ENCODE measurements around the gene KRTAP10-2.
"Not testable (repeated sequence)": the region's sequence is repeated elsewhere in the genome, so short reads cannot be mapped to it uniquely, and the experiment has no call there.

Gene KRTAP10-2
- 0 reads per million in 2 donors for total RNA-seq

DNA sequence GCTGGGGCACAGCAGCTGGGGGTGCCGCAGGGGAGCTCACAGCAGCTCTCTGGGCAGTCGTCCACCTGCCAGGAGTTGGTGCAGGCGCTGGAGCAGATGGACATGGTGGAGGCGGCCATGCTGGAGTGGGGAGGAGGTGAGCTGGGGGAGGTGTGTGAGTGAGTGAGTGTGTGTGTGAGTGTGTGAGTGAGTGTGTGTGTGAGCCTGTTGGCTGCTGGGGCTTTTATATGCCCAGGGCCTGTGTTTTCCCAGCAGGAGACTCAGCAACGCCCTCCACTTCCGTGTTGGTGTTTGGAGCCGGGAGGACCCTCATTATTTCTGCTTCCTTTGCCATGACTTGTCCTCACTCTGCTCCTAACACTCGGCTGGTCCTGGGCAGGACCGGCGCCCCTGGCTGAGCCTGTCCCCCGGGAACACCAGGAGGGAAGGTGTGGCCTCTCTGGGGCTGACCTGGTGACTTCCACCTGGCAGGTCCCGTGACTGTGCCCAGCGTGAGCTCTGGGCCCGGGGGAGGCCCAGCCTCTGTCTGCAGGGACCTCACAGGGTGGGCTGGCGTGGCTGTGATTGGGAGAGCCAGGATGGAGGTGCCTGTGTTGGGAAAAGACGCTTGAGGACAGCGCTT is at the start of gene KRTAP10-2:
Gene KRTAP10-2 (minus strand): TSS at position 166 of the 622 bp plus-strand sequence. CDS start 47 bp downstream, at position 119.
- no peak for DNase-seq

GRCh38 chr21:44601091-44601490 is 49.8 kb upstream of the KRTAP10-2 start:
- DNase-seq, result not testable (repeated sequence)

GRCh38 chr21:44600118-44600978 is 49.0 kb upstream of the KRTAP10-2 start, which contains the start of gene KRTAP10-7:
TSS of gene KRTAP10-7 (plus strand) at chr21:44600597. CDS start at chr21:44600622, 25 bp downstream.
- DNase-seq, result not testable (repeated sequence)

- DNase-seq, result no peak
Measured at GRCh38 chr21:44599264-44600029, 48.1 kb upstream of the KRTAP10-2 start.

GRCh38 chr21:44598061-44598460 is 46.8 kb upstream of the KRTAP10-2 start:
- no peak for DNase-seq

- no peak for DNase-seq
Measured at GRCh38 chr21:44596068-44596725, 44.9 kb upstream of the KRTAP10-2 start.

DNA sequence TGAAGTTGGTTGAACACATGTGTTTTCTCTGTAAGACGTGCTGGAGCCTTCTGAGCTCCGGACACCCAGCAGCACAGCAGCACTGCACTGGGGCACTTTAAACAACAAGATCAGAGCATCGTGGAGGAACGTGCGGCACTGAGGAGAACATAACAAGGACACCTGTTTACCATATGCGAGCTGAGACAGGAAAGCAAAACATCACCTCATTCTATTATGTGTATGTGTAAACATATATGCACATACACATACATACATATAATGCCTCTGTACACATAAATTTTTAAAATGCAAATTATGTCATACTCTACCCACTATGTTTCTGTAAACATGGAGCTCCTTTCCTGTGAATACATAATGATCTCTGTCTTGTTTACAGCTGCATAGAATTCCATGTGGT is 44.2 kb upstream of the KRTAP10-2 start:
- DNase-seq, result no peak

DNA sequence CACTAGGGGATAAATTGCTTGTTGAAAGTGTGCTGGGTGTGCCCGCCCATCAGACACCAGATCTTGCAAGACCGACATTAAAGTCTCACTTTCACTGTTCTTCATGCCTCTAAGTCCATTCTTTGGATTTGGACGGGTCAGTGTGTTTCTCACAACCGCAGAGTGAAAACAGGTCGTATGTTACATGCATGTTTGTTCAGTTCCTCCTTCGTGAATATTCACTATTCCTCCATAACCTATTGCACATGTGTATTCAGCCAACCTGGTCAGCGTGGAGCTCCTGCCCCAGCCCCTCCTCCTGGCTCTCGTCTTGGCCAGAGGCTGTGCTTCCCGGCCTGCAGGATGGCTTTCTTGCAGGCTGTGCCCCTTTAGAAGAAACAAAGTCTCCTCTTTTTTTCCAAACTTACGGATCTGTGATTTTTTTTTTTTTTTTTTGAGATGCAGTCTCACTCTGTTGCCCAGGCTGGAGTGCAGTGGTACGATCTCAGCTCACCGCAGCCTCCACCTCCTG is 43.2 kb upstream of the KRTAP10-2 start:
- no peak for DNase-seq

- no peak for DNase-seq
Measured at GRCh38 chr21:44593598-44594405, 42.5 kb upstream of the KRTAP10-2 start.

DNA sequence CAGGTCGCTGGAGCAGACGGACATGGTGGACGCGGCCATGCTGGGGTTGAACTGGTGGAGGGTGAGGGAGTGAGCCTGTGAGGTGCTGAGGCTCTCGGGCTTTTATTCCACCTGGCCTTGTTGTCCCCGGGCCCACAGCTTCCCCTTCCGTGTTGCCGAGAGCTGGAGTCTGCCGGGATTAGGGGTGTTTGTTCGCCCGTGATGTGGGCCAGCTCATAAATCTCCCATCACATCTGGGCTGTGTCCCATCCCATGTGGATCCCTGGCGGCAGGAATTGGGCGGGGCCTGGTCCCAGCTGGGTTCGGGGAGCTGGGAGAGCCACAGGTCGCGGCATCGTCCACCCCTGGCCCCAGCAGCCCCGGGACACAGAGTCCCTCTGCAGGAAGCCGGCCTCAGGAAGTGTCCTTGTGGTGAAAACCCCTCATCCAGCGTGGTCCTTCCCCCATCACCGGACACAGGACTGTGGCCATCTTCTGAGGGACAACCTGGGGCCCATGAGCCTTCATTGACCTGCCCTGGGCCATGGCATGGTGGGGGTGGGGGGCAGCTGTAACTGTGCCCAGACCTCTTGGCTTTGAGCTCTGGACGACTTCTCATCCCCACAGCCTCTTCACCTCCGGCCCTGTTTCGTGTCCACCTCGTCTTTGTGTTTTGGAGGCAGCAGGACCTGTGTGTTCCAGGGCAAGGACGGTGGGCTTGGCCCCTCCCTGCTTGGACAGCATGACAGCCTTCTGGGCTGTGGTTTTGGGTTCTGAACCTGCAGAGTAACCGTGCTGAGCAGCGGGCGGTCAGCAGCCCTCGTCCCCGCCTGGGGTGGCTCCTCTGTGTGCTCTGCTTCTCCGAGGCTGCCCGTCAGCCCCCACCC is 41.4 kb upstream of the KRTAP10-2 start, which contains the start of gene KRTAP10-6:
Gene KRTAP10-6 (minus strand): TSS at position 60 of the 866 bp plus-strand sequence. CDS start 21 bp downstream, at position 39.
- no peak for DNase-seq

GRCh38 chr21:44591801-44592130 is 40.5 kb upstream of the KRTAP10-2 start:
- not testable (repeated sequence) for DNase-seq

DNA sequence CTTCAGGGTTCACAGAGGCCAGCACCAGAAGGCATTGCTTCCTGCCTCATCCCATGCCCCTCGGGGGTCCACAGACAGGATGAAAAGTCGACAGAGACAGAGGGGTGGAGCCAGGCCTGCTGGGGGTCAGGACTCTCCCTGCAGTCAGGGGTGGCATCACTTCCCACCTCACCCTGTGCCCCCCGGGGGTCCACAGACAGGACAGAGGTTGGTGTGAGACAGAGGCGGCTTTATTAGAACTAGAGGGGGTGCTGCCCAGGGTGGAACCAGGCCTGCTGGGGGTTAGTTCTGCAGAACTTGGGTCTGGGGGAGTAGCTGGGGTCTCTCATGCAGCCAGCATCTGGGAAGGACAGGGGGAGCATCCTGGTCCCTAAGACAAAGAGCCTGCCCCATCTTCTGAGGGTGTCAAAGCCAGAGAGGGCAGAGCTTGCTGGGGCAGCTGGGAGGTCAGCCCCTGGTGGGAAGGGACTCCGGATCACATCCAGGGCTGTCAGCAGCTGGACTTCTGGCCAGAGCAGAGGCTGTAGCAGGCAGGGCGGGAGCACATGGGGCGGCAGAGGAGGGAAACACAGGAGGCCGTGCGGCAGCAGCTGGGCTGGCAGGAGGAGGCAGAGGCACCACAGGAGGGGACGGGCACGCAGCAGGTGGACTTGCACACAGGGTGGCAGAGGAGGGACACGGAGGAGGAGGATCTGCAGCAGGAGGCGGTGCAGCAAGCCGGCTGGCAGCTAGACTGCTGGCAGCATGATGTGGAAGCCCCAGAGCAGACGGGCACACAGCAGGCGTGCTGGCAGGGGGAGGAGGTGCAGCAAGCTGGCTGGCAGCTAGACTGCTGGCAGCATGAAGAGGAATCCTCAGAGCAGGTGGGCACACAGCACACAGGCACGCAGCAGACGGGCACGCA is 39.8 kb upstream of the KRTAP10-2 start:
- not testable (repeated sequence) for DNase-seq

- no peak for DNase-seq
Measured at GRCh38 chr21:44590311-44590721, 39.0 kb upstream of the KRTAP10-2 start.

DNA sequence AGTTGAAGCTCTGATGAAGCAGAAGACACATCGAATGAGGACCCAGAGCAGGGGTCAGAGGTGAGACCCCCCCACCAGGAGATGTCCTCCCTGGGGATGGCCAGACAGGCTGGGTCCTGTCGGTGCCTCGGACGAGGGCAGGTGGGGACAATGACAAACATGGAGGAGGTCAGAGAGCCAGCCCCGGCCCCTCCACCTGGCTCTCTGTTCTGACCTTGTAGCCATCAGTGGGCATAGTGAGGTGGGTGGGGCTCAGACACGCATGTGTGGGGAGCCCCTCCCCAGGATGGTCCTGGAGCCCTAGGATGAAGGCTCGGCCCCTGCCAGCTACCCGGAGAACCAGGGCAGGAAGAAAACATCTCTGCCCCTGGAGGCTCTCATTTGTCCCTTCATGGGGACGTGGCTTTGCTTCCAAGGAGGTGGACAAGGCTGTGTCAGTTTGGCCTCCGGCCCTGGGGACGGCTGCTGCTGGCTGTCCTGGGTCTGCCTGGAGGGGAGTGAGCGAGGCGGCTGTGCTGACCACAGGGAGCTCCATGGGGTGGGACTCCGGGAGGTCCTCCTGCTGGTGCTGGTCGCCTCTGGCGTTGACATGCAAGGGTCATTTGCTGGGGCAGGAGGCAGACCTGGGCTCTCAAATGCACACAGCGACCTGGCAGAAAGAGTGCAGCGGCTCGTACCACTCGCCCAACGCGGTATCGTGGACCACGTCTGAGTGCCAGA is 38.4 kb upstream of the KRTAP10-2 start:
- no peak for DNase-seq

DNA sequence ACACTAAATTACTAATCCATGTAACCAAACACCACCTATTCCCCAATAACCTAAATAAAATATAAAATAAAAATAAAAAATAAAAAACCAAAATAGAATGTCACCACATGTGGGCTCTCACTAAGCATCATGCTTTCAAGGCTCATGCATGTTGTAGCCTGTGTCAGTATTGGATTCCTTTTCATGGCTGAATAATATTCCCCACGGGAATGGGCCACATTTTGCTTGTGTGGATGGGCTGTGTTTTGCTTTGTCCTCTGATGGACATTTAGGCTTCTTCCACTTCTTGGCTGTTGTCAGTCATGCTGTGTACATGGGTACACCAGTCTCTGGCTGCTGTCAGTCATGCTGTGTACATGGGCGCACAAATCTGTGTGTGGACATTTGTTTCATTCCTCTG is 37.8 kb upstream of the KRTAP10-2 start:
- no peak for DNase-seq

- DNase-seq, result no peak
Measured at GRCh38 chr21:44585892-44586291, 34.6 kb upstream of the KRTAP10-2 start.

DNA sequence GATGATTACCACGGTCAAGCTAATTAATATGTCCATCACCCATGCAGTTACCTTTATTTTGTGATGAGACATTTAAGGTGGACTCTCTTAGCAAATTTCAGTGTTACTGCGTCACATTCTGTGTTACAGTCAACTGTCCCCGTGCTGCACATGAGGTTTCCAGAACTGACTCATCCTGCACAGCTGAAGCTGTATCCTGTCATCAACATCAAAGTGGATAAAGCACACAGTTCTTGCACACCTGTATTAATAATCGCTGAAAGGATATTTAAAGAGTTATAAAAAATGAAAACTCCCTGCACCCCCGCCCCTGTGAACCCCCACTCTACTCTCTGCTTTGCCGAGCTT is 32.5 kb upstream of the KRTAP10-2 start:
- no peak for DNase-seq

DNA sequence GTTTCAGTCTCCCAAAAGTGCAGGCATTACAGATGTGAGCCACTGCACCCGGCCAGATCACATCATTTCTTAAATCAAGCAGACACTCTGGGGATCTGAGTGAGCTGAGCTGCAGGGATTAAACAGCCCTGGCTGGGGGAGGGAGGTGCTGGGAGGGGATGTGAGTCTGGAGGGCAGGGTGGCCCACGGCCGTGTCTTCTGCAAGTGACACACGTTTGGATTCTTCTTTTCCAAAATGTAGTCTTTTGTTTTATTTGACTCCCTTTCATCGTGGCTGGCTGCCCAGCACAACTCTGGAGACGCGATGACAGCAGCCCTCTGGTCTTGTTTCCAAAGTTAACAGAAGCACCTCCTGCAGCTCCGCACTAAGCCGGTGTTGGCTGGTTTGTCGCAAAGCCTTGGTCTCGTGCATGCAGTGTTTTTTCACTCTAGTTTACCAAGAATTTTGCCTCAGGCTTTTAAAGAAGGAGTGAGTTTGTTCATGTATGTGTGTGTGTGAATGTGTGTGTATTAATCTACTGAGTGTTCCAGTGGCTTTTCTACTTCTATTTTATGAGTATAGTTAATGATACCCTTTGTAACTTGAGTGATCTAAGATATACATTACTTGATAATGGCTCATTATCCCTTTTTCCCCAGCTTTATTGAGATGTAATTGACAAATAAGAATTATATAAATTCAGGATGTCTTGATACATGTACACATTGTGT is 31.9 kb upstream of the KRTAP10-2 start:
- DNase-seq, result no peak

All from activated gamma-delta T cell (primary cell).